ENCODE data around the gene PAOX. TPM values are rescaled to one million over a fixed set of nuclear protein-coding genes. Genes with fewer than 3 reads are reported as not detected.
"Not testable (repeated sequence)": the region's sequence is repeated elsewhere in the genome, so short reads cannot be mapped to it uniquely, and the experiment has no call there.

Gene PAOX
- total RNA-seq, 2 donors from 2014 or later, result 9.7 to 11.1 TPM

GRCh38 chr10:133366751-133367150 is 12.3 kb upstream of the PAOX start:
- Mint-ChIP-seq H3K4me3 (no peak overlapping the region), H3K27ac (no peak overlapping the region), H3K4me1 (no peaks in the 10 kb centered on the region), H3K9me3 (no peaks in the 10 kb centered on the region), H3K27me3 (ENCODE audit: insufficient read depth) (no peaks in the 10 kb centered on the region), H3K36me3 (ENCODE audit: low read depth) (peaks cover 72% of the 10 kb centered on the region)
- WGBS, 2 experiments (ENCODE audit: insufficient coverage in 1 of 2, insufficient read length in 1 of 2), result 95 to 97% methylated on average over 9 to 13 of the region's 13 CpGs
- DNase-seq, result no peak
- no peak overlapping the region for H3K4me3 ChIP-seq (ENCODE audit: low read length)
- H3K9ac ChIP-seq (ENCODE audit: extremely low read depth, low read length, poor library complexity, severe bottlenecking), result no peak overlapping the region
- peaks cover 72% of the 10 kb centered on the region for H3K36me3 ChIP-seq (ENCODE audit: control insufficient read depth, insufficient read depth, low read length)
- H3K9me3 ChIP-seq (ENCODE audit: control insufficient read depth, low read length), result no peaks in the 10 kb centered on the region
- H3K27ac ChIP-seq (ENCODE audit: low read depth, low read length), result no peak overlapping the region
- H3K27me3 ChIP-seq (ENCODE audit: control insufficient read depth, insufficient read depth, low read length, poor library complexity, severe bottlenecking), result no peaks in the 10 kb centered on the region
- TF ChIP-seq CTCF (conservative IDR thresholded peaks at IDR 0.05), result no peak
- H3K4me1 ChIP-seq (ENCODE audit: control insufficient read depth, insufficient read depth, low read length), result no peaks in the 10 kb centered on the region

GRCh38 chr10:133367461-133367860 is 11.6 kb upstream of the PAOX start:
- WGBS, 2 experiments (ENCODE audit: insufficient coverage in 1 of 2, insufficient read length in 1 of 2), result 100% methylated on average over 1 of the region's 7 CpGs; no CpG with 5 or more reads in 1 of the 2 experiments
- H3K27ac ChIP-seq (ENCODE audit: low read depth, low read length); H3K27me3 ChIP-seq (ENCODE audit: control insufficient read depth, insufficient read depth, low read length, poor library complexity, severe bottlenecking): not testable (repeated sequence)

GRCh38 chr10:133368153-133368552 is 10.9 kb upstream of the PAOX start:
- H3K36me3 Mint-ChIP-seq (ENCODE audit: low read depth), result peaks cover 58% of the 10 kb centered on the region

More at GRCh38 chr10:133367461-133367860, 11.6 kb upstream of the PAOX start:
- H3K9me3 Mint-ChIP-seq; H3K27ac Mint-ChIP-seq; H3K4me3 ChIP-seq (ENCODE audit: low read length); H3K4me3 Mint-ChIP-seq; H3K4me1 ChIP-seq (ENCODE audit: control insufficient read depth, insufficient read depth, low read length); H3K9me3 ChIP-seq (ENCODE audit: control insufficient read depth, low read length); H3K4me1 Mint-ChIP-seq; H3K9ac ChIP-seq (ENCODE audit: extremely low read depth, low read length, poor library complexity, severe bottlenecking); H3K27me3 Mint-ChIP-seq (ENCODE audit: insufficient read depth); DNase-seq: not testable (repeated sequence)
- H3K36me3 ChIP-seq (ENCODE audit: control insufficient read depth, insufficient read depth, low read length), result peaks cover 65% of the 10 kb centered on the region
- H3K36me3 Mint-ChIP-seq (ENCODE audit: low read depth), result peaks cover 64% of the 10 kb centered on the region

More at GRCh38 chr10:133368153-133368552, 10.9 kb upstream of the PAOX start:
- Mint-ChIP-seq H3K4me1 (no peaks in the 10 kb centered on the region), H3K9me3 (no peaks in the 10 kb centered on the region), H3K27ac (no peak overlapping the region), H3K27me3 (ENCODE audit: insufficient read depth) (no peaks in the 10 kb centered on the region), H3K4me3 (no peak overlapping the region)
- no peaks in the 10 kb centered on the region for H3K27me3 ChIP-seq (ENCODE audit: control insufficient read depth, insufficient read depth, low read length, poor library complexity, severe bottlenecking)
- no peaks in the 10 kb centered on the region for H3K4me1 ChIP-seq (ENCODE audit: control insufficient read depth, insufficient read depth, low read length)
- H3K9me3 ChIP-seq (ENCODE audit: control insufficient read depth, low read length), result no peaks in the 10 kb centered on the region
- peaks cover 58% of the 10 kb centered on the region for H3K36me3 ChIP-seq (ENCODE audit: control insufficient read depth, insufficient read depth, low read length)
- 98 to 100% methylated on average over 5 to 7 of the region's 7 CpGs for WGBS, 2 experiments (ENCODE audit: insufficient coverage in 1 of 2, insufficient read length in 1 of 2)
- no peak overlapping the region for H3K4me3 ChIP-seq (ENCODE audit: low read length)
- DNase-seq, result no peak
- no peak overlapping the region for H3K9ac ChIP-seq (ENCODE audit: extremely low read depth, low read length, poor library complexity, severe bottlenecking)
- H3K27ac ChIP-seq (ENCODE audit: low read depth, low read length), result no peak overlapping the region
- TF ChIP-seq CTCF (conservative IDR thresholded peaks at IDR 0.05), result no peak

All from endodermal cell (in vitro differentiated cells).